EL (cell line): ENCODE data around the gene TTBK1.

ENCODE experiments used
- DNase-seq: peaks from one replicate; pipeline ENCODE4 v3.0.0-alpha.2; 2016

Gene TTBK1

DNA sequence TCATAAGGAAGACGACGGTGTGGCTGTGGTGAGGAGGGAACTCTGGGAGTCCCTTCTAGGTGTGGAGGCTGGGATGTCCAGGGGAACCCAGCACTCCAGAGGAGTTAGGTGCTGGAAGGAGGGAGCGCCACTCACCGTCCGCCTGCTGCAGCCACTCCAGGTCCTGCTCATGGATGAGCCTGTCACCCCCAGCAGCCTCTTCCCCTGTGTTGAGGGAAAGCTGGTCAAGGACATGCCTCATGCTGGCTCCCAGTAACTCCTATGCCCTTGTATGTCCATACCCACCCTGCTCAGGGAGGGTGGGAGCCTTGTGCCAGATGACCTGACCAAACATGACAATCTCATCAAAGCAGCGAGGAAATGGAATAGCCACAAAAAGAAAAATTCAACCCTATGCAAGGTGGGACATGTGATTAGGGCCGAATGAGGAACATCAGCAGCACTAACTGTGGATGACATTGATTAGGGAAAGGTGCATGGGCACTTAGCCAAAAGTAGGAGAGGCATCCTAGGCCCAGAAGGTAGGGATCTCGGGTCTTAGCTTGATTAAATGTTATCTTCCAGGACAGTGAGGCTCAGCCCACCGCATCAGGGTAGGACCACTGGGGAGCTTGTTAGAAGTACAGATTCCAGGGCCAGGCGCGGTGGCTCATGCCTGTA, 17.0 kb upstream of the TTBK1 start:
- no peak for DNase-seq

DNA sequence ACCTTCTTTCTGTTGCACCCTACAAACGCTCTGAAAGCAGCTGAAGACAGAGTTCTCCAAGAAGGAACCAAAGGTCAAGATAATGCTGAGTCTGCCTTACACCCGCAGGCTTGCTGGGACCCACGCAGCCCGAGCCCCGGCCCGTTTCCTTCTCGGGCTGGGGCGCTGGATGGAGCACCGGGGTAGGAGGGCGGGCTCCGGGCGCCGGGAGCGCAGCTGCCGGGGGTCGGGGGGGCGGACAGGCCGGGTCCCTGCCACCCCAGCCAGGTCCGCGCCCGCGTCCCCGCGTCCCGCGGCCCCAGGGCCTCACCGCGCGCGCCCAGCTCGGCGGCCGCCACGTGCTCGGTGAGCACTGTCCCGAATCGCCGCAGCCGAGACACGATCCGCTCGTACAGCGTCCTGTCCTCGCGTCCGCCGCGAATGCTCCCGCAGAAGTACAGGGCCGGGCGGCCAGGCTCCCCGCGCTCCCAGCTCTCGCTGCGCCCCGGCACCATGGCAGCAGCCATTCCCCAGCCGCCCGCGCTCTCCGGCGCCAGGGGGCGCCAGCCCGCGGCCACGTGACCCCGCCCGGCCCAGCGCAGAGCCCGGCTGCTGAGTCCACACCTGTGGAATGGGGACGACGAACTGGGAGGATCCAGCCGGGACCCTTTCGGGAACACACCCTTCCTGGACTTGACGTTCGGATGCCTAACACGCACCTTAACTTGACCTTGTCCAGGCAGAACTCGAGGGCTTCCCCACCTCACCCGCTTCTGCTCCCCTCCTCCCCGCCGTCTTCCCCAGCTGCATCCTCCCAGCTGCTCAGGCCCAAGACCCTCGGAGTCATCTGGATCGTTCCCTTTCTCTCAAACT, 14.1 kb upstream of the TTBK1 start, which contains the start of gene DNPH1:
Gene DNPH1 (minus strand): TSS at position 531 of the 852 bp plus-strand sequence. CDS start 25 bp downstream, at position 506.
- peak; percentile 76 for DNase-seq

DNA sequence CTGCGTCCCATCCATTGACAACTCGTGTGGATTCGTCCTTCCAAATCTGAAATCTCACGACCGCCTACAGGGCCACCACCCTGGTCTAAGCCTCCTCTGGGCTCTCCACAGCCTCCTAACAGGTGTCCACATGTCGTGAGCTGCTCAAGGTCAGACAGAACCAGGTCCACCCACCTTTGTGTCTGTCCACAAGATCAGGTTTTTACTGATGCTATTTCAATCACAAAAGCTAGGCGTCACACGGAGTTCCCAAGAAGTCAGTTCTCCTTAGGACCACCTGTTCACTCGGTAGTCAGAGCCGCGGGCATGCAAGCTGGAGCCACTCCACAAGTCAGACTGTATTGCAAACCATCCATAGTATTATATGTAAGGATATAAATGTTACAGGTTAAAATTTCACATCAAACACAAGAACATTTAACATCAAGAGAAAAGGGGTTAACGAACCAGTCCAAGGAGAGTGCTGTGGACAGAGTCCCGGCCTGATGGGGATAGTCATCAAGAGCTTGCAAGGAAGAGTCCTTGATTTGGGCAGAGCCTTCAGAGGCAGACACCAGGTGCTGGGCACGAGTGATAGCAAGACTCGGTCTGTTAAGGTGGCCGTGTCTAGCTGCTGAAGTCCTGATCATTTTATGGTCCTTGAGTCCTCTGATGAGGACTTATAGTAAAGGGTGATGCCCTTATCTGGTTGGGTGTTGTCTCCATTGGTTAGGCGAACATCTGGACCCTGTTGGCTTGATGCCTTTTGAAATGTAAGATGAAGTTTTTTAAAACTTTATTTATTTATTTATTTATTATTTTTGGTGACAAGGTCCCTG, 13.3 kb upstream of the TTBK1 start:
- no peak for DNase-seq

DNA sequence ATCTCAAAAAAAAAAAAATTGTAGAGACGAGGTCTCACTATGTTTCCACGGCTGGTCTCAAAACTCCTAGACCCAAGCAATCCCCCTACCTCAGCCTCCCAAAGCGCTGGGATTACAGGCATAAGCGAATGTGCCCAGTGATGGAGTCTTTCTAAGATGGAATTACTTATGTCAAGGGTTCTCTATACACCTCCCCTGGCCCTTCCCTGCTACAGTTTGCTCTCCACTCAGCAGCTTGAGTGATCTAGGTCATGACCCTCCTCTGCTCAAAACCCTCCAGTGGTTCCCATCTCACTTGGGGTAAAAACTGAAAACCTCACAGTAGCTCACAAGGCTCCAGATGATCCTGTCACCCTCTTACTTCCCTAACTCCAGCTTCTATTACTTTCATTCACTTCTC, 12.2 kb upstream of the TTBK1 start:
- no peak for DNase-seq

DNA sequence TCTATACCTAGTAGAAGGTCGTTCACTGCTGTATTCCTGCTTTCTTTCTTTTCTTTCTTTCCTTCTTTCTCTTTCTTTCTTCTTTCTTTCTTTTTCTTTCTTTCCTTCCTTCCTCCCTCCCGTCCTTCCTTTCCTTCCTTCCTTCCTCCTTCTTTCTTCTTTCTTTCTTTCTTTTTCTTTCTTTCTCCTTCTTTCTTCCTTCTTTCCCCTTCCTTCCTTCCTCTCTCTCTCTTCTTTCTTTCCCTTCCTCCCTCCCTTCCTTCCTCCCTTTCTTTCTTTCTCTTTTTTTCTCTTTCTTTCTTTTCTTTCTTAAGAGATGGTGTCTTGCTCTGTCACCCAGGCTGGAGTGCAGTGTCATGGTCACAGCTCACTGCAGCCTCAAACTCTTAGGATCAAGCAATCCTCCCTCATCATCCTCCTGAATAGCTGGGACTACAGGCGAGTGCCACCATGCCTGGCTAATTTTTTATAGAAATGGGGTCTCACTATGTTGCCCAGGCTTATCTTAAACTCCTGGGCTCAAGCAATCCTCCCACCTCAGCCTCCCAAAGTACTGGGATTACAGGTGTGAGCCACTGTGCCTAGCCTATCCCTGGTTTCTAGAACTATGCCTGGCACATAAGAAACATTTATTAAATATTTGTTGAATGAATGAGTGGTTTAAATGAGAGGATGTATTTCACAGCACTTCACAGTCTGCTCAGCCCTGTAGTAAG, 11.4 kb upstream of the TTBK1 start:
- no peak for DNase-seq

DNA sequence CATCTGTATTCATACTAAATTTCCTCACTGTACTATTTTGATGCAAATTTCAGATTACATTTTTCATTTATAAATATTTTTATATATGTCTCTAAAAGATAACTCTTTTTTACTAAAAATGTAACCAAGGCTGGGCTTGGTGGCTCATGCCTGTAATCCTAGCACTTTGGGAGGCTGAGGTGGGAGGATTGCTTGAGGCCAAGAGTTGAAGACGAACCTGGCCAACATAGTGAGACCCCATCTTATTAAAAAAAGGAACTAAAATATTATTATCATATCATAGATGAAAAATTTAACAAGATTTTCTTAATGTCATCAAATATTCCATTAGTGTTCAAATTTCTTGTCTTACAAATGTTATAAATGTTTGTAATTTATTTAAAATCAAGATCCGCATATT, 7.4 kb upstream of the TTBK1 start:
- no peak for DNase-seq

DNA sequence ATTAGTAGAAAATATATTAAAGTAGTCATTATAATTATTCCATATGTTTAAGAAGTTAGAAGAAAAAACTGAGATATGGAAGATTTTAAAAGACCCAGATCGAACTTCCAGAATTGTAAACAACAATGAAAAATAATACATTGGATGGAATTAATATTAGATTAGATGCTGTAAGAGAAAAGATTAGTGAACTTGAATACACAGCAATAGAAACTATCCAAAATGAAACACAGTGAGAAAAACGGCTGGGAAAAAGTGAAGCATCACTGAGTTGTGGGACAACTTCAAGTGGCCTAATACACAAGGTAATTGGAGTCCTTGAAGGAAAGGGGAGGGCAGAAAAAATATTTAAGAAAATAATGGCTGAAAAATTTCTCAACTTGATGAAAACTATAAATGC, 4.2 kb upstream of the TTBK1 start:
- no peak for DNase-seq

DNA sequence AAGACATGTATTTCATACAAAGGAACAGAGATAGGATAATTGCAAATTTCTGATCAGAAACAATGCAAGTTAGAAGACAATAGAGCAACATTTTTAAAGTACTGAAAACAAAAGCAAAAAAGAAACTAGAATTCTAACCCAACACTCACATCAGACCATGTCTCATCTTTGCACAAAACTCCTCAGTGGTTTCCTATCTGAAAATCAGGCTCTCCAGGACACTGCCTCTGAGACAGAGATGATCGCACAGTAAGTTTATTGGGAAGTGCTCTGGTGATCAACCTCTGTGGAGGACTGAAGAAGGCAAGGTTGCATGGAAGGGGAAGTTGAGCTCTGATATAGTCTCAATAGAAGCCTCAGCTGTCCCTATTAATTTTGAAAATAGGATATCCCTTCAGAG, 2.3 kb upstream of the TTBK1 start:
- DNase-seq: no peak

DNA sequence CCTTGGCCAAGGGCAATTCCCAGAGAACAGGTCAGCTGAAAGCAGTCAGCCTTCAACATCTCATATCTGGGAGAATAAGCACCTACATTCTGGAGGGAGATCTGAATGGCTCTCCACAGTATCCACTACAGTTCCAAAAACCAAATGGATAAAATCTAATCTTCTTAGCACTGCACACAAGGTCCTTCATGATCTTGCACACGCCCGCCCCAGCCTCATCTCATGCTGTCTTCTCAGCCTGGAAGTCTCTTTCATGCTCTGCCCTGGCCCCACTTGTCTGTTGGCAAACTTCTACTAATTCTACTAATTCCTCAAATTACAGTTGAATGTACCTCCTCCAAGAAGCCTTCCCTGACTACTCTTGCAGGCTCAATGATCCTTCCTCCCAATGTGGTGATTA, 1.8 kb upstream of the TTBK1 start:
- no peak for DNase-seq

DNA sequence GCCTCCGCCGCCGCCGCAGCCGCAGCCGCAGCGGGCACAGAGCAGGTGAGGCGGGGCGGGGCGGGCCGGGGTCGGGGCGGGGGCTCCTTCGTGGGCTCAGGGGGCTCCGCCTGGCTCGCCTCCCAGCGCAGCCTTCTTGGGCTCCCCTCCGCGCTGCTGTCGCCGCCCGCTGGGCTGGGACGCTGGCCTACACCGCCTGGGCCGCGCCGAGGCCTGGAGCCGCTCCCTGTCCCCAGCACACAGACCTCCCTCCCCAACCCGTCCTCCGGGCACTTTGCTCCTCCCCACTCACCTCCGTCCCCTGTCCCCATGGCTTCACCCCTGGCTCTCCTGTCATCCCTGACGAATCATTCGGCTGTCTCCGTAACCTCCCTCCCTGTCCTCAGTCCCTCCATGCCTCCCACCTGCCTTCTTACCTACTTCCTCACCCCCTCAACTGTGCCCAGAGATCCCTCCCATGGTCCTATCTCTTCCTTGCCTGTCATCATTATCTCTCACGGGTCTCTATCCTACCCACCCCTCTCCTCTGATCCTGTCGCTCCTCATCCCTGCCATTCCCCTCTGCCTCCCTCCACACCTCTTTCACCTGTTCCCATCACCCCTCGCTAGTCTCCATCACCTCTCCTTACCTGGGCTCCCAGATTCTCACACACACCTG, 512 bp downstream of the TTBK1 start:
- DNase-seq: no peak

DNA sequence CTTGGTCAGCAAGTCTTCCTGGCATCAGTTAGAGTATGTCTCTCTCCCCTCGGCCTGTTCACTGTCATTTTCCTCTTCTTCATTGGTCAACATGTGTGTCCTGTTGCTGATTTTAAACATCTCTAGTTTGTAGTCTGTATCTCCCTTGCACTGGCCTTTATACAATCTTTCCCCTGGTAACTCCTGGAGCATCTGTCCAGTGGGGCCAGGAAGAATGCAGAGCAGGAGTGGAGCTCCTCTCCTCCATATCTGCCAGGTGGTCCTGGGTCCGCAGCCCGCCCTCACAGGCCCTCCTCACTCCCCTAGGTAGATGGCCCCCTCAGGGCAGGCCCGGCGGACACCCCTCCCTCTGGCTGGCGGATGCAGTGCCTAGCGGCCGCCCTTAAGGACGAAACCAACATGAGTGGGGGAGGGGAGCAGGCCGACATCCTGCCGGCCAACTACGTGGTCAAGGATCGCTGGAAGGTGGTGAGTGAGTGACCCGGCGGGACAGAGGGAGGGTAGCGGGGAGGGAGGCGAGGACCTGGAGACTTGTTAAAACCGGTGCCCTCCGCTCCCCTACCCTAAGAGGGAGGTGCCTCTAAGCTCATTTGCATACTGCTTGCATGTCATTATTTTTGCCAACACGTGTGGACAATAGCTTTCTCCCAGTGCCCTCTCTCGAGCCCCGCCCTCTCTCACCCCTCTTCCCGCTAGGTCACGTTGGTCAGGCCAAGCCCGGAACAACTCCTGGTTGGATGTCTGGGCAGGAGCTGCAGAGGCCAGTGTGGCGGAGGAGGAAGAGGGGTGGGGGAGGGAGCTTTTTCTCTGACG, 3.2 kb downstream of the TTBK1 start:
- DNase-seq: no peak

DNA sequence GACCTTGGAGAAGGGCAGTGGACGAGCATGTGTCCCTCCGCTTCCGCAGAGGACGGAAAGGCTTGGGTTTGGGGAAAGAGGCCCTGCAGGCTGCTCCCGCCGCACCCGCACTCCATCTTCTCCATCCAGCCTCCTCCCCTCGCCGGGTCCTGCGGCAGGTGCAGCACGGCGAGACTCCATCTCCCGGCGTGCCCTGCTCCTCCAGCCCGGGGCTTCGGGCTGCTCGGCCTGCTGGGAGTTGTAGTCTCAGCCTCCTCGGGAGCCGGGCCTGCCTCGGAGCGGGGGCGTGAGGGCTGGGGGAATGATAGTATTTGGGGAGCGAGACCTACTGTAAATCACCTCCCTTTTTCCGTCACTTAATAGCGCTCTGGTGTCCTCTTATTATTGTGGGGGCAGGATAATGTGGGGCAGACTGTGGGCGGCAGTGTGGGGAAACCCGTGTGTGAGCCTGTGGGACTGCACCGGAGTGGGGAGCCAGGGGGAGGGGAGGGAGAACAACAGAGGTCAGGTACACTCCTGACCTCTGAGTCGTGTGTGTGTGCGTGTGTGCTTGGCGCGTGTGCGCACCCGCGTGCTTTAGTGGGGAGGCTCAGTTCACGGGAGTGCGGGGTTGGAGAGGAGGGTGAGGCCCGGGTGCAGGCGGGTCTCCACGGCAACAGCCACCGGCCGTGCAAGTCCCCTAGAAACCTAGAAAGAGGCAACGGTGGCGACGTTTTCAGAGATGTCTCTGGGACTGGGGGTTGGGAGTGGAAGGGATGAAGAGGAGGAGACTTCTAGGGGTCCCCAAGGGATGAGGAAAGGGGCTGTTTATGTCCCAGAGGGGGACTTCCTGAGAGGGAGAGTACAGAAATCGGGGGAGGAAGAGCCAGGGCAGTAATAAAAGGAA, 4.1 kb downstream of the TTBK1 start:
- DNase-seq: peak; percentile 67

DNA sequence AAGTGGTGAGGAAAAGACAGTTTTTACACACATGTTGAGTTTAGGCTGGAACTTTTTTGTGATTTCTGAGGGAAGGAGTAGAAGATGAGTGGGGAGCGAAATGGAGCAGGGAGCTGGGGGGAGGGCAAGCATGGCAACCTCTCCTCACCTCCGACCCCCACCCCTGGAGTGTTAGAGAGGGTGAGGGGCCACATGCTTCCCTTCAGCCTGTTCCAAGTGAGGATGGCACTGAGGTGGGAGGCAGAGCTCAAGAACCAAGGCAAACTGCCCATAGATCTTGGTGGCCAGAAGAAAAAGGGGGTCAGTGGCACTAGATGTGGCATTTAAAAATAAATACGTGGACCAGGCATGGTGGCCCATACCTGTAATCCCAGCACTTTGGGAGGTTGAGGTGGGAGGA, 4.8 kb downstream of the TTBK1 start:
- DNase-seq: no peak

DNA sequence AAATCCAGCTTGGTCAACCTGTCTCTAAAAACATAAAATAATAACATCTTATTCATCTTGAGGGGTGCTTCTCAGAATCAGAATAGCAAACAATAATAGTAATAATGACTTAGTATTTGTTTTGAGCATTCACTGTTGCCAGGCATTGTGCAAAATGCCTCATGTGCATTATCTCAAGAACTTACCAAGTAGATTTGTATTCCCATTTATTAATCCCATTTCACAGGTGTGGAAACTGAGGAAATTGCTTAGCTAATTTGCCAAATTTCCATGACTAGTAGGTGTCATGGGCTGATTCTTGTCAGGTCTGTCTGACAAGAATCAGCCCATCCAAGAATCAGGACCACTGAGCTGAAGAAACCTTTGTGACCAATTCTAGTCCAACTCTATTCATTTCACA, 5.5 kb downstream of the TTBK1 start:
- no peak for DNase-seq

DNA sequence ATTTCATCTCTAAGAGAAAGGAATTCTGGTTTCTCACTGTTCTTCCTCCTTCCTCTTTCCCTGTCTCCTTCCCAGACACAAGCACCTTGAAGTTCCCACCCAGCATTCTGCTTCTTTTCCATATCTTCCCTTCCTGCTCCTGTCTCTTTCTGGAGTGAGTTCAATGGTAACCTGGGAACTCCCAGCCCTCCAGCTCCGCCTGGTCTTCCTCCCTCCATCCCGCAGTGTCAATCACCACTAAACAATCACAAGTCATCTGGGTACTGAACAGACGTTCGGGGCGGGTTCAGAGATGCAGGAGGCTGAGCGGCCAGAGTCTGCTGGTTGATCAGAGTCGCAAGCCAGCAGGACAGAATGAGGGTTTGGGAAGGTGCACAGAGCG, 7.7 kb downstream of the TTBK1 start:
- no peak for DNase-seq

DNA sequence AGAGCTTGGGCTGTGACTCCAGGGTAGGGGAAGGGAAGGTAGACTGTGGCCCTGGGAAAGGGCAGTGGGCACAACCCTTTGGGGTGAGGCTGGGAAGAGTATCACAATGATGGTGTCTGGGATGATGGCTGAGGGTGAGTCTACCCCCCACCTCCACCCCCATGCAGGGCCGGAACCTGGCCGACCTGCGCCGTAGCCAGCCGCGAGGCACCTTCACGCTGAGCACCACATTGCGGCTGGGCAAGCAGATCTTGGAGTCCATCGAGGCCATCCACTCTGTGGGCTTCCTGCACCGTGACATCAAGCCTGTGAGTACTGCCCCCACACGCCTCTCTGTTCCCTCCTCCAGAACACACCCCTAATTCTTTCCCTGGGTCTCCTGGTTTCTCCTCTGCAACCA, 10.1 kb downstream of the TTBK1 start:
- no peak for DNase-seq

DNA sequence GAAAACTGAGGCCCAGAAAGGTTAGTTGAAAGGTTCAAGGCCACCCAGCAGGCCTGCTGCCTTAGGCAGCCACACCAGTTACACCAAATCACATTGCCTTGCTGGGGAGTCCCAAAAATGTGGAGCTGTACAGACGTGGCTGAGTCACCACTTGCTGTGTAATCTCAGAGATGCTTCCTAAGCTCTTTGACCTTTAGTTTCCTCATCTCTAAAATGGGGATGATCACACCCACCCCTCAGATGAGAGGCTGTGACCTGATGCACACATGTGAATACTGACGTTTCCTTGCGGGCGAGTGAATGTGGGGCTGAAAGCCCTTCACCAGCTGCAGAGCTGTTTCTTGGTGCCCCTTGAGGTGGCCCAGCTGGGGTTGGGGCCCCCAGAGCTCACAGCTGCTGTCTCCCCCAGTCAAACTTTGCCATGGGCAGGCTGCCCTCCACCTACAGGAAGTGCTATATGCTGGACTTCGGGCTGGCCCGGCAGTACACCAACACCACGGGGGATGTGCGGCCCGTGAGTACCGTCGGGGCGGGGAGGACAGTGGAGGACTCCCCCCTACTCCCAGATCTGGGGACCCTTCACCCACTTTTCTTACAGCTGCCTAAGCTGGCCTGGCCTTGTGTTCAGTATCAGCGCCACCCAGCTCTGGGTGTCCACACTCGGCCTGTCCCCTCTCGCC, 11.0 kb downstream of the TTBK1 start:
- peak; percentile 22 for DNase-seq

DNA sequence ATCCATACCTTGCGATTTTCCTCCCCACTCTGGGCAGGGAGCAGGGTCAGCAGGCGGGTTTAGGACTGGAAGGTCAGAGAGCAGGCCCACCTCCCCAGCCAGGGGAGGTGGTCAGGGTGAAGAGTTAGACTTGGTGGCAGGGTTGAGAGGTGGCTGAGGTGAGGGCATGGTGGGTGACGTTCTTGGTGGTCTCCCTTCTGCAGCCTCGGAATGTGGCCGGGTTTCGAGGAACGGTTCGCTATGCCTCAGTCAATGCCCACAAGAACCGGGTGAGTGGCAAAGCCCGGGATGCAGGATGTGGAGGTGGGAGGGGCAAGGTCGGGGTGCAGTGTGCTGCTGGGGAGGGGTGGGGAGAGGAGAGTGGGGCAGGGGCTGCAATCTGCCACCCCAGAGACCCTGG, 11.6 kb downstream of the TTBK1 start:
- no peak for DNase-seq

DNA sequence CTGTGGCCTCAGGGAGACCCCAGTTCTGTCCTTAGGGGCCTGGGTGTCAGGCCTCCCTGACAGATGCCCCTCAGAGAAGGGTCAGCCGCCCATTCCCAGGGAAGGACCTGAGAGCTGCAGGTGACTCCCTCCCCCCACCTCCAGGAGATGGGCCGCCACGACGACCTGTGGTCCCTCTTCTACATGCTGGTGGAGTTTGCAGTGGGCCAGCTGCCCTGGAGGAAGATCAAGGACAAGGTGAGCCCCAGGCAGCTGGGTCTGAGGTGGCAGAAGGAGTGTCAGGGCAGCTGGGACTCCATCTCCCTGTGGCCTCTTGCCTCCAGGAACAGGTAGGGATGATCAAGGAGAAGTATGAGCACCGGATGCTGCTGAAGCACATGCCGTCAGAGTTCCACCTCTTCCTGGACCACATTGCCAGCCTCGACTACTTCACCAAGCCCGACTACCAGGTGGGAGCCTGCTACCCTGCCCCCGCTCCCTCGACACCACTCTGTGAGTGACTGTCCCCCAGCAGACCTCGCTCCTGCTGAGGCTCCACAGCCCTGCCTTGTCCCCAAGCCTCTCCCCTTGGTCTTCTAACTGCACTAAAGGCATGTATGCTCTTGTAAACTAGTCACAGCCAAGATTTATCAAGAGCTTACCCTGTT, 12.2 kb downstream of the TTBK1 start:
- no peak for DNase-seq
